GM21723 (cell line): ENCODE results near the gene HACD3.

ENCODE experiments used
- ATAC-seq: cut with Tn5 transposase; IDR thresholded peaks from one replicate; pipeline ENCODE4 v1.9.1; 2021; ENCODE audit warnings: mild to moderate bottlenecking, moderate library complexity; ENCODE audit not compliant: unreplicated experiment

HACD3 gene, protein sequence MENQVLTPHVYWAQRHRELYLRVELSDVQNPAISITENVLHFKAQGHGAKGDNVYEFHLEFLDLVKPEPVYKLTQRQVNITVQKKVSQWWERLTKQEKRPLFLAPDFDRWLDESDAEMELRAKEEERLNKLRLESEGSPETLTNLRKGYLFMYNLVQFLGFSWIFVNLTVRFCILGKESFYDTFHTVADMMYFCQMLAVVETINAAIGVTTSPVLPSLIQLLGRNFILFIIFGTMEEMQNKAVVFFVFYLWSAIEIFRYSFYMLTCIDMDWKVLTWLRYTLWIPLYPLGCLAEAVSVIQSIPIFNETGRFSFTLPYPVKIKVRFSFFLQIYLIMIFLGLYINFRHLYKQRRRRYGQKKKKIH

DNA sequence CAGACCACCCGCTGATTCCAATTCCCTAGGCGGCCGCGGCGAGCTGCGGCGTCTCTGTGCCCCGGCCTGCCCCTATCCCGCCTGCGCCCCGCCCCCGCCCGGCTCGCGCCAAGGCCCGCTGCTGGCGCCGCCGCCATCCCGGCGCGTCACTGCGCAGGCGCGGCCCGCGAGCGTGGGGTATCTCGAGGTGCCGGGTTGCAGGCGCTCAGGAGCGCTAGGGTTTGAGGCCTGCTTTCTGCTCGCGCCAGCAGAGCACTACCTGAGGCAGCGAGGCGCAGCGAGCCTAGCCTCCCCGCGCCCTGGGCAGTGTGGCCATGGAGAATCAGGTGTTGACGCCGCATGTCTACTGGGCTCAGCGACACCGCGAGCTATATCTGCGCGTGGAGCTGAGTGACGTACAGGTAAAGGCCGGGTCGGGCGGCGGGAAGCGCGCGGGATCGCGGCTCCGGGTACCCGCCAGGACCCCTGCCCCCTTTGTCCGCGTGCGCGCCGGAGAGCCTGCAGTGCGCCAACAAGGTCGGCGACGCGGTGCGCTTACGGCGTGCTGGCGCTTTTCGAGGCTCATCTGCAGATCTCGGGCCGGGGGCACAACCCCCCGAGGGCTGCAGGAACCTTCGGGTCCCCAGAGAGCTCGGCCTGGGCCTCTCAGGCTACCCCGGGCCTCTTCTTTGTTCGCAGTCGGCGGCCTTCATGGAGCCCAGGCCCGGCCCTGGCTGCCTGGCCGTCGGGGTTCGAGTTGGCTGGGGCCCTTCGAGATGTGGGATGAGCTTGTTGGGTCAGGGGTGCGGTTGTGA is at the start of gene HACD3:
Gene HACD3 (plus strand): TSS at position 146 of the 794 bp plus-strand sequence. CDS start 169 bp downstream, at position 315.
- ATAC-seq = peak; percentile 73

DNA sequence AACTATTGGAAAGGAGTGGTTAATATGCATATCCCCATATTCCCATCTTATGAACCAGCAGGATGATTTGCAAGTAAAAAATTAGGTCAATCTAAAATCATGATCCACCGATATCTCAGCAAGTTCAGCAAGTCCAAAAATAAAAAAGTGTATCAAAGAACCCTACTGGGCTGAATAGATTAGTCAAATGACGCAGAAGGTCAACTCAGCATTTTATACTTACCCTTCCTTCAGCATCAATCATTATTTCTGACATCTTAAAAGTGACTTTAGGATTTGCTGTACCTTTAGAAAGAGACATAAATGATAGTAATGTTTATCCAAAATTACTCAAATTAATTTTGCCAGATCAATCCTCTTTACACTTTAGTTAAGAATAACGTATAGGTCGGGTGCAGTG is 45.4 kb upstream of the HACD3 start:
- no peak for ATAC-seq

DNA sequence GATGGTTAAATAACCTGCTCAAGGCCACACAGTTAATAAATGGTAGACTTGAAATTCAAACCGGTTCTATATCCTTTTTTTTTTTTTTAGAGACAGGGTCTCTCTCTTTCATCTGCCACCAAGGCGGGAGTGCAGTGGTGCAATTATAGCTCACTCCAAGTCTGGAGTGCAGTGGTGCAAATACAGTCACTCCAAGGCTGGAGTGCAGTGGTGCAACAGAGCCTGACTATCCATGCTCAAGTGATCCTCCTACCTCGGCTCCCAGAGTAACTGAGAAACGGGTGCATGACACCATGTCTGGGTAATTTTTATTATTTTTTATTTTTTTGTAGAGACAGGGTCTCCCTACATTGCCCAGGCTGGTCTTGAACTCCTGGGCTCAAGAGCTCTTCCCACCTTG is 36.2 kb upstream of the HACD3 start:
- ATAC-seq = no peak

DNA sequence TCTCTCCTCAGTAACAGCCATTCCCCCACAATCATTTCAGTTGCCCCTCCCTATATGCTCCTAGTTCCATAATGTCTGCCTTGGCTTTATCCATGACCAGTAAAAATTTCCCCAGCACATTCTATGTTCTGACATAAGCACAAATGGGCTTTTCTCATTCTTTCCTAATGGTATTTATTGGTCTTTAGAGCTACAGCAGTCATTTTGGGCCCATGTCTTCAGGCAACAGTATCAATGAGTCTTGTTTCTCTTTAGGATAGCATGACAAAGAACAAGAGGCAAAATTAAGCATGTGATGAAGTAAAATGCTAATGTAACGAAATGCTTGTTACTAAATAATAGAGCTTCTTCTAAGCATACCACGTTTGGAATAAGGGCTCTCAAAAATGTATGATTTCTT is 20.9 kb upstream of the HACD3 start:
- ATAC-seq = no peak

DNA sequence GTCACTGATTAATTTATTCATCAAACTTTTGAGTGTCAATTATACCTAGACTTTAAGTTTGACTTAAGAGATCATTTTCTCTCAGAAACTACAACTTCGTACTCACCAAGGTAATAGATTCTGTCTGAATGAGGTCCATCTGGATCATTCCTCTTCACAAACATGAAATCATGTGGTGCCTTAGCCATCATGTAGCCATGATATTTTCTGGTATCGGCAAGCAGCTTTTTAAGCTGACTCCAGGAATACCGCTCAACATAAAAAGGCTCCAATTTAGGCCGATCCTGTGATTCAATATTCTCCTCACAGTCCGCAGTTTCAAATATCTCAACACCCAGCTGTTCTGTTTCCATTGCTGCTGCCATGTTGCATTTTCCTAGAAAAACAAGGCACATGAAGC is 18.1 kb upstream of the HACD3 start:
- no peak for ATAC-seq

DNA sequence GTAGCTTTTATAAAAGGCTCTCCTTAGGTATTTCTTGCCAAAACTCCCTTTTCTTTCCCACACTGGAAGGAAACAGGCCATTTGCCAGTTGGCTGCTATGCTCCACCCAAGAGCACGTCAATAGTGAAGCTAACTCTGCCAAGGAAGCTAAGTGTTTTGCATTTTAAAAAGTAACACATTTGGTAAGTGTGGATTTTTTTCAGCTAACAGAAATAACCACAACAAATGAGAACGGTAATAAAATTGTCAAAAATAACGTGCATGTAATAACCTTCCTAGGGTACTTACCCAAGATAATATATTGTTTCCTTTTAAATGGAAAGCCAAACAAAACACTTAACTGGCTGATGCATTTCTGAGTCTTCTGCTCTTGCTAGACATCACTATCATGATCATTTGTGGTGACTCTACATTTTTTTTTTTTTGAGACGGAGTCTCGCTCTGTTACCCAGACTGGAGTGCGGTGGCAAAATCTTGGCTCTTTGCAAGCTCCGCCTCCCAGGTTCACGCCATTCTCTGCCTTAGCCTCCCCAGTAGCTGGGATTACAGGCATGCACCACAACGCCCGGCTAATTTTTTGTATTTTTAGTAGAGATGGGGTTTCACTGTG is 17.4 kb upstream of the HACD3 start:
- ATAC-seq = no peak

DNA sequence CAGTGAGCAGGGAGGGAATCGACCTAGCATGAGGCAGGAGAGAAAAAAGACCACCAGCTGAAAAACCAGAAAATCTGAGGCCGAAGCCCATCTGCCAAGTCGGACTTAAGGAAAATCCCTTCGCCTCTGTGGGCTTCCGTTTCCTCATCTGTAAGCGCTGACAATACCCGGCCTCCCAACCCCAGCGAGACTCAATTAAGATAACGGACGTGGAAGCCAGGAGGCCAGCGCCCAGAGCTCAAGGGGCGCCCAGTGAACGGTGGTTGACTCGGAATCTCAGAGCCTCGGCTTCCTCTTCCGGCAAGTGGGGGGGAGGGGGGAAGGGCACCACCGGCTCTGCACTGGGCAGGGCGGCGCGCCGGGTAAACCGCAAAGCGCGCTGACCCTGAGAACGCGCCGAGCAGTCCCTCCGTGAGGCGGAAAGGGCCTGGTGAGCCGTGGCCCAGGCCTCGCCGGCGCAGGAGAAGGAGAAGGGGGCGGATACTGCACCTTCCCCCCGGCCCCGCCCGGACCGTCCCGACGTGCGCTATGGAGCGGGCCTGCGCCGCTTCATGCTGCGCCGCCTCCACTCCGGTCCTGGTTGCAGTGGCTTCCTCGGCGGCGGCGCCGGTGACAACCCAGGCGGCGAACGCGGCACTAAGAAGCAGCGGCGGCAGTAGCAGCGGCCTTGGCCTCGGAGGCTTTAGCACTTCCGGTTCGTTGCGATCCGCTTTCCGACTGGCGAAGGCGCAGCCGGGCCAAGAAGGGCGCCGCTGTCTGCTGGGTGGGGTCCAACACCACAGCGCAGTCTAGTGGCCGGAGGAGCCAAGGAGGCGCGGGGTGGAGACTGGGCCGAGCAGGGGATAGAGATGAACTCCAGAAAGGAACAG is 13.0 kb upstream of the HACD3 start, which contains the start of gene DPP8:
Gene DPP8 (minus strand): TSS at position 693 of the 869 bp plus-strand sequence. CDS start 5,136 bp downstream, outside the sequence.
- peak; percentile 93 for ATAC-seq

DNA sequence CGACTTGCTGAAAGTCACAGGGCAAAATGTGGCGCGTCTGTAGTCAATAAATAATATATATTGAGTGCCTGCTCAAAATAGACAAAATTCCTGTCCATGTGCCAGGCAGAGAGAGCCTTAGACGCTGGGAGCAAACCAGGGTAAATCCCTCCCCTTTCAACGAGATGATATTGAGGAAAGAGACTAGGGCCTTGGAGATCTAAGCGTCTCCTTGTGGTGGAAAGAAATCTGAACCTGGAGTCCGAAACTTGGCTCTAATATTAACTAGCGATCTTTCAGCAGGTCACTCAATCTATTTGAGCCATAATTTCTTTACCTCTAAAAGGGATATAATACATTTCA is 12.4 kb upstream of the HACD3 start:
- ATAC-seq = peak; percentile 6

DNA sequence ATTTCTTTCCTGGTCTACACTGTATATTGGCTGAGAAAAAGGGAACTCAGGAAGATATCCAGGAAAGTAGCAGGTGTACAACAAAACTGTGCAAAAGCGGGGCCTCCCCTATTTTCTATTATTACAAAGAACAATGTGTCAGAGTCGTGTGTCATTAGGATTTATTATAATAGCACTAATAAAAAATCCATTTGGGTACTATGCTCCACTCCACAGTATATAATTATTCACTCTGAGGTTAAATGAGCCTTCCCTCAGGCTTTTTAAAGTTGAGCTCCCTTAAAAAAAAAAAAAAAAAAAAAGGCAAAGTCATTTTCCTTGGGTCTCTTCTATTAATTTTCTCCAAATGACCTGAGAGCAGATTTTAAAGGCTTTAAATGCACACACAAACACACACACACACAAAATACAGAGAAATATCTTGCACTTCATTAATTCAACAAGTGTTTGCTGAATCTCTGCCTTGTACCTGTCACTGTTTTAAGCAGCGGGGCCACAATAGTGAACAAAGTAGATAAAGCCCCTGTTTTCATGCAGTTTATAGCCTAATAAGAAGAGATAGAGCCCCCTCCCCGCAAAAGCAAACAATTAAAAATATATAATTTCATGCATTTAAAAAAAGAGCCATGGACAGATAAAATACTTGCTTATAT is 11.5 kb upstream of the HACD3 start:
- ATAC-seq = no peak

DNA sequence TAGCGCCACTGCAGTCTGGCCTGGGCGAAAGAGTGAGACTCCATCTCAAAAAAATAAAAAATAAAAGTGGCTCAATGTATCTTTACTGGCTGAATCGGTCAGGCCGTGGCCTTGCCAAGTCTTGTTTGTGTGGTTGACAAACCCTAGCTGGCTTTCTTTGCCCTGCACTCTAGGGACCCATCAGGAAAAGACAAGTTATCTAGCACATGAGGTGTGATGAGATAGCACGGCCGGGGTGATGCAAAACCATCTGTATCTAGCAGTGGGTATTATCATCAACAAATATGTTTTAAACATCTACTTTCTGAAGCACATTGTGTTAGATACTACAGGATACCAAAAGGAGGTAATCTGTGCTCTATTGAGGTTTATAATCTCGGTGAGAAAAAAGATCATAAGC is 8.9 kb upstream of the HACD3 start:
- no peak for ATAC-seq

DNA sequence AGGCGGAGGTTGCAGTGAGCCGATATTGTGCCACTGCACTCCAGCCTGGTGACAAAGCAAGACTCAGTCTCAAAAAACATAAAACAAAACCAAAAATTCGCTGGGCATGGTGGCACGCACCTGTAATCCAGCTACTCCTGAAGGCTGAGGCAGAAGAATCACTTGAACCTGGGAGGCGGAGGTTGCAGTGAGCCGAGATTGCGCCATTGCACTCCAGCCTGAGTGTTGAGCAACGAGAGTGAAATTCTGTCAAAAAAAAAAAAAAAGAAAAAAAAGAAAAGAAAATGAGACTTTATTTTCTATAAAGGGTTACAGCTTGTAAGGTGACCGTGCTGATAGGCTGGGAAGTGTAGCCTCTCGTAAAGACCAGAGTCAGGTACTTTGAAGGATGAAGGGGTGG is 6.0 kb upstream of the HACD3 start:
- no peak for ATAC-seq

DNA sequence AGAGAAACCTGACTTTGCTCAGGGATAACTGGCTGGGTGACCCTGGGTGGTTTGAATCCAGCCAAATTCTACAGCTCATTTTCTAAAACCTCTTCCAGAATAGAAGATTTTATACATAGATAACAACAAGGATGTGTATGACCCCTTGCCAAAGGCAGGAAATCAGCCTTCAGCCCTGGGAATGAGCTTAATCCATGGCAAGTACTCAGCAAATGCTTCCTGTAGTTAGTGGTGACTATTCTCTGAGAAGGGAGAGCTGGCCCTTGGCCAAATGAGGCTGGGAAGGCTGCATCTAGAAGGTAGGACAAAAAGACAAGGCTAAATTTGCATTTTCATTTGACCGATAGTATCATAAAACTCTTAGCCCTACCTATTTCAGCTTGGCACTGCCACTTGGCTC is 4.6 kb upstream of the HACD3 start:
- ATAC-seq = no peak

DNA sequence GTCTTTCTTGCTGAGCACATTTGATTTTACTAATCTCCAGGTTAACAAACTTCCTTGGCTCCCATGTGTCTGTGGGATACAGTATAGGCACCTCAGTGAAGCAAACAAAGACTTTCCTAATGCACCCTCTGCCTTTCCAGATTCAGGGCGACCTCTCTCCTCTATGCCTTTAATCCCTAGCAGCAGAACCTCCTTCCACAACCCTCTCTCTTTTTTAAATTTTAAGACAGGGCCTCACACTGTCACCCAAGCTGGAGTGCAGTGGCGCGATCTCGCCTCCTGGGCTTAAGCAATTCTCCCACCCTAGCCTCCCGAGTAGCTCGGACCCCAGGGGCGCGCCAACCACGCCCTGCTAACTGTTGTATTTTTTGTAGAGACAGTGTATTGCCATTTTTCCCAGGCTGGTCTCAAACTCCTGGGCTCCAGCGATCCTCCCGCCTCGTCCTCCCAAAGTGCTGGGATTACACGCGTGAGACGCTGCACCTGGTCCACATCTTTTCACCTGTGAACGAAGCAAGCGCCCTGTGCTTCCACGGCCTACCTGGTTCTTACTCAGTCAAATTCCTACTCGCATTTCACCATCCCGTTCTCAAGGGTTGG is 1.7 kb upstream of the HACD3 start:
- no peak for ATAC-seq

DNA sequence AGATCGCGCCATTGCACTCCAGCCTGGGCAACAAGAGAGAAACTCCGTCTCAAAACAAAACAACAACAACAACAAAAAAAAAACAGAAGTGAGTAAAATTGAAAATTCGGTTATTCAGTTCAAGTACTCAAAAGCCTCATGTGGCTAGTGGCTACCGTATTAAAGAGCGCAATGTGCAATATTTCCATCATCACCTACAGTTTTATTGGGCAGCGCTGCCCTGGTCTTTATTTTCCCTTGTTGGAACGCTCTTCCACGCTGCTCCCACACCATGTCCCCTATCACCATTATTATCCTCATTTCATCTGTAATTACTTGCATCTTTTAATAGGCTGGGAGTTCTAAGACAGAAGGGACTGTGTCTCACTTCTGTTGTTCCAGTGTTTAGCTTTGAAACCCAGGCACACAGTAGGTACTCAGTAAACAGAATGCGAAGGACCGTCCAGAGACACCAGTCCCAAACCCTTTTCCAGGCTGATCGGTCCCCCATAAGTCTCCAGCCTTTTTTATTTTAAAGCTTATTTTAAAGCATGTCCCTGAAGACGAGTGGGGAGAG is 423 bp upstream of the HACD3 start:
- ATAC-seq = peak; percentile 6

DNA sequence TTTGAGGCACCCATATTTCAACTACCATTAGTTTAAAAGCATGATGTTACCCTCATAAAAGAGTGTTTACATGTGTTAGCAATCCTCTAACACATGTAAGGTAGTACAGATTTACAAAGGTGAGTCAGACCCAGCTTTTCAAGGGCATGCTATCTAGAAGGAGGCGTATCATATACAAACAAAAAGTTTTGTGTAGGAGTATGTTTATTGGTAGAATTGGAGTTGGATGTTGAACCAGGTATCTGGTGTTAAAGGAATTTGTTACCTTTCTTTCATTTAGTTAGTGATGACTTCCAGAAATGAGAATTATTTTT is 2.4 kb downstream of the HACD3 start:
- ATAC-seq = no peak

DNA sequence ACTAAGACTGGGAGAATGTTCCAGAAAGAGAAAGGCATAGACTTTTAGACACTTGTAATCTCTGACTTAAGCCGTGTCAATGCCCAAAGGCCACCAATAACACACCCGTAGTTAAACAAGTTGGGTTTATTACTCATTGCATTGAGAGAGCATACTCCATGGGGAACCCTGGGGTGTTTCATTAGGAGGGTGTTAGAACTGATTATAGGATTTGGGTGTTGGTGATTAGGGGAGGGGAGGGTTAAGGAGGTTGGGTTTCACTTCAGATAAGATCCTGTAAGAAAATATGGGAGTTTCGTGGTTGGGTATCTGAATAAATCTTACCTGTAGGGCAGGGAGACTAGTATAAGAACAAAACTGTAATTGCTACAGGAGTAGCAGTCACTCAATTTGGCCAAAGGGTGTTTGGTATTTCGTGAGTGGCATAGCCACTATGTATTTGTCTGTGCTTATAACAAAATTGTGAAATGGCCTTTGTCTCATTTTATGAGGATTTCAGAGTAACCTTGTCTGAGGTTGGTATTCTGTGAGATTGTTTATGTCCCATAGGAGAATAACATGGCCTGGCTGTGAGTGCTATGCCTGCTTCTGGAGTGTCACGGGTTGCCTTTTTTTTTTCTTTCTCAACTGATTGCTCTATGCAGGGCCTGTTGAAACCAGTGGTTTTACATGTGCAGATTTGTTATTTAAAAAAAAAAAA is 2.9 kb downstream of the HACD3 start:
- no peak for ATAC-seq

DNA sequence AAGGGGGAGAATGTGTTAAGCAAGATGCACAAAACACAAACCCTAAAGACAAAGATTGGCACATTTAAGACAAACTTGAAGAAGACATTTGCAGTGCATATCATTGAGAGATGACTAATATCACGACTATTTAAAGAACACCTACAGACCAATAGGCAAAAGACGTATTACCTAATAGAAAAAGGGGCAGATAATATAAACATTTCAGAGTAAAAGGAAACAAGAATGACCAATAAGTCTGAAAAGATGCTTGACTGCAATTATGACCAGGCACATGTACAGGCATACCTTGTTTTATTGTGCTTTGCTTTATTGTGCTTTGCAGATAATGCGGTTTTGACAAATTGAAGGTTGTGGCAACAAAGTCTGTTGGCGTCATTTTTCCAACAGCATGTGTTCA is 4.9 kb downstream of the HACD3 start:
- ATAC-seq = no peak

DNA sequence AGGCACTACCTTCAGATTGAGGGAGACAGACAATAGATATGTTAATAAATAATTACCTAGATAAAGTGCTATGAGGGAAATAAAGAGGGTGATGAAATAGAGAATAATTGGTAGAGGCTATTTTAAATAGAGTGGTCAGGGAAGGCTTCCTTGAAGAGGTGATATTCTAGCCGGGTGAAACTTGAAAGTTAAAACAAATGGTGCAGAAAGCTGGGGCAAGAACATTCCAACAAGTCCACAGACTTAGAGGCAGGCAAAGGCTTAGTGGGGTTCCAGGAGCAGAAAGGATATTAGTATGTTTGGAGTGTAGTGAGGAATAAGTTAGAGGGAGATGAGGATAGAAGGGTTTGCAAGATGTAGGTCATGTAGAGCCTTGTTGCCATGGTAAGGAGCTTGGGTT is 10.1 kb downstream of the HACD3 start:
- no peak for ATAC-seq

DNA sequence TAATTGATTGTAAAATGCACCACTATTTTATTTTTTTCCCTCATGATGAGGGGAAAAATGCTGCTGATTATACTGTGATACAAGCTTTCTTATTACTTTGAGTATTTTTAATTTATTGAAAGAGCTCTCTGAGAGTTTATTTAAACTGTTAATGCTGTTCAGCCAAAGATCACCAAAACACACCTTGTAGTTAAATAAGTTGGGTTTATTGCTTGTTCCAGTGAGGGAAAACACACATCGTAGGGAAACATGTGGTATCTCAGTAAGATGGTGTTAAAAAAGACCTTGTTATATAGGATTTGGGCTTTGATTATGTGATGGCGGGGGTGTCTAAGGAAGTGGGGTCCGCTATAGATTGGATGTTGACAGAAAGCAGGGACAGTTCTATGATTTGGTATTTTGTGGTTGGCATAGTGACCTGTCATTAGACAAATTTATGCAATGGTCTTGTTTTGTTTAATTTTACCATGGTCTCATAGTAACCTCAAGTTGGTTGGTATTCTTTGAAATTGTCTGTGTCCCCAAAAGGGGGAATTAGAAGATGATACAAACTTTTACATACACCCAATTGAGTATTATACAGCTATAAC is 11.1 kb downstream of the HACD3 start:
- ATAC-seq = no peak
